Astrocyte (in vitro differentiated cells and primary cell): ENCODE data around the gene LASP1. TPM values are rescaled to one million over a fixed set of nuclear protein-coding genes. Genes with fewer than 3 reads are reported as not detected.

Source experiments
- DNase-seq: peaks from one replicate; pipeline ENCODE4 v3.0.0-alpha.2; 2010; ENCODE audit warnings: low read depth
- FAIRE-seq: peaks from 2 replicates; lab custom pipeline; 2011; peaks lifted over from hg19 to GRCh38; lab: Jason Lieb, UNC
- H2AFZ ChIP-seq: 2 replicates; pipeline ENCODE4 v1.6.0; 2012; ENCODE audit warnings: low read depth, low read length, inconsistent platforms
- H3K27ac ChIP-seq: 2 replicates; pipeline ENCODE4 v1.5.1; 2011; ENCODE audit warnings: low read depth, low read length, inconsistent platforms
- H3K27me3 ChIP-seq: 2 replicates; pipeline ENCODE4 v1.6.0; 2011; ENCODE audit warnings: low read length, inconsistent platforms; ENCODE audit not compliant: insufficient read depth
- H3K36me3 ChIP-seq: 2 replicates; pipeline ENCODE4 v1.5.1; 2011; ENCODE audit warnings: low read length, inconsistent platforms; ENCODE audit not compliant: insufficient read depth
- H3K4me1 ChIP-seq: 2 replicates; pipeline ENCODE4 v1.5.1; 2011; ENCODE audit warnings: low read length, inconsistent platforms; ENCODE audit not compliant: insufficient read depth
- H3K4me2 ChIP-seq: 2 replicates; pipeline ENCODE4 v1.6.0; 2012; ENCODE audit warnings: low read length, inconsistent platforms
- H3K4me3 ChIP-seq: 2 replicates; pipeline ENCODE4 v1.5.1; 2011; ENCODE audit warnings: low read depth, mild to moderate bottlenecking, low read length, inconsistent platforms; ENCODE audit not compliant: insufficient read depth
- H3K79me2 ChIP-seq: 2 replicates; pipeline ENCODE4 v1.6.0; 2012; ENCODE audit warnings: mild to moderate bottlenecking, low read length, inconsistent platforms; ENCODE audit not compliant: insufficient read depth
- H3K9ac ChIP-seq: 2 replicates; pipeline ENCODE4 v1.6.0; 2012; ENCODE audit warnings: mild to moderate bottlenecking, low read length, inconsistent platforms
- H3K9me3 ChIP-seq: 2 replicates; pipeline ENCODE4 v1.5.1; 2012; ENCODE audit warnings: low read depth, mild to moderate bottlenecking, low read length, inconsistent platforms; ENCODE audit not compliant: insufficient read depth
- H4K20me1 ChIP-seq: 2 replicates; pipeline ENCODE4 v1.6.0; 2012; ENCODE audit warnings: low read length, inconsistent platforms; ENCODE audit not compliant: insufficient read depth
- H3K27ac Mint-ChIP-seq: one replicate; pipeline ENCODE4 v1.8.0; 2021; ENCODE audit warnings: mild to moderate bottlenecking, mixed read lengths; ENCODE audit not compliant: unreplicated experiment
- H3K27me3 Mint-ChIP-seq: one replicate; pipeline ENCODE4 v1.8.0; 2021; ENCODE audit warnings: low read depth, mixed read lengths; ENCODE audit not compliant: unreplicated experiment
- H3K36me3 Mint-ChIP-seq: one replicate; pipeline ENCODE4 v1.8.0; 2021; ENCODE audit warnings: low read depth, mixed read lengths; ENCODE audit not compliant: unreplicated experiment
- H3K4me1 Mint-ChIP-seq: one replicate; pipeline ENCODE4 v1.8.0; 2021; ENCODE audit warnings: low read depth, mixed read lengths; ENCODE audit not compliant: unreplicated experiment
- H3K4me3 Mint-ChIP-seq: one replicate; pipeline ENCODE4 v1.8.0; 2021; ENCODE audit warnings: mild to moderate bottlenecking, moderate library complexity, mixed read lengths; ENCODE audit not compliant: unreplicated experiment
- H3K9me3 Mint-ChIP-seq: one replicate; pipeline ENCODE4 v1.8.0; 2021; ENCODE audit warnings: mild to moderate bottlenecking, mixed read lengths; ENCODE audit not compliant: unreplicated experiment
- EZH2 ChIP-seq: IDR thresholded peaks from 2 replicates; pipeline ENCODE4 v1.6.1; 2012; ENCODE audit warnings: mild to moderate bottlenecking, low read length, inconsistent platforms; ENCODE audit not compliant: insufficient read depth
- total RNA-seq: library from RNA; stranded (reverse); gene quantifications from 2 replicates; pipeline ENCODE4 v1.2.1, GENCODE V29; 2021
- TF ChIP-seq, protein P1 (sequence below): IDR thresholded peaks from 2 replicates; pipeline ENCODE4 v1.5.1; 2011; ENCODE audit warnings: low read depth, mild to moderate bottlenecking, inconsistent platforms, low read length, moderate library complexity; ENCODE audit not compliant: insufficient read depth

Gene LASP1
- total RNA-seq, 1 donor from 2014 or later, result 421 TPM

DNA sequence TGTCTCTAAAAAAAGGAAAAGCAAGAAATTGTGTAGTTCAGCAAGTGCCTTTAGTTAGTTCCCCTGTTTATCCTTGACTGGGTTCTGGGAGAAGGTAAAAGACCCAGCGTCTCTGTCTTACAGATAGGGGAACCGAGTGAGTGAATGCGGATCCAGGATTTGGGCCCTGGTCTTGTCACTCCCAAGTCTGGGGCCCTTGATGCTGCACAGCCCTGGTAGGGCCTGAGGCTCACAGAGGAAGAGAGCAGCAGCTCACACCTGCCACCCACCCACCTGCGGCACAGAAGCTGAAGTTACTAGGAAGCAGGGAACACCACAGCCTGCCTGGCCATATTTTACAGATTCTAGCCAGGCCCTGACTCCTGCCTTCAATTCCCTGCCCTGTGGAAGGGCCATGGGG, 22.2 kb downstream of the LASP1 start:
- Histone ChIP-seq H3K36me3 (peaks cover 47% of the 10 kb centered on the region), H2AFZ (no peak overlapping the region), H3K4me2 (no peak overlapping the region), H3K4me3 (no peak overlapping the region), H3K79me2 (peaks cover 90% of the 10 kb centered on the region), H4K20me1 (peaks cover 95% of the 10 kb centered on the region), H3K27me3 (no peaks in the 10 kb centered on the region), H3K9me3 (no peaks in the 10 kb centered on the region), H3K27ac (no peak overlapping the region), H3K9ac (no peak overlapping the region), H3K4me1 (peaks cover 14% of the 10 kb centered on the region)
- no peak overlapping the region for H3K4me3 Mint-ChIP-seq
- H3K27me3 Mint-ChIP-seq, result no peaks in the 10 kb centered on the region
- peaks cover 34% of the 10 kb centered on the region for H3K4me1 Mint-ChIP-seq
- TF ChIP-seq, protein P1, sequence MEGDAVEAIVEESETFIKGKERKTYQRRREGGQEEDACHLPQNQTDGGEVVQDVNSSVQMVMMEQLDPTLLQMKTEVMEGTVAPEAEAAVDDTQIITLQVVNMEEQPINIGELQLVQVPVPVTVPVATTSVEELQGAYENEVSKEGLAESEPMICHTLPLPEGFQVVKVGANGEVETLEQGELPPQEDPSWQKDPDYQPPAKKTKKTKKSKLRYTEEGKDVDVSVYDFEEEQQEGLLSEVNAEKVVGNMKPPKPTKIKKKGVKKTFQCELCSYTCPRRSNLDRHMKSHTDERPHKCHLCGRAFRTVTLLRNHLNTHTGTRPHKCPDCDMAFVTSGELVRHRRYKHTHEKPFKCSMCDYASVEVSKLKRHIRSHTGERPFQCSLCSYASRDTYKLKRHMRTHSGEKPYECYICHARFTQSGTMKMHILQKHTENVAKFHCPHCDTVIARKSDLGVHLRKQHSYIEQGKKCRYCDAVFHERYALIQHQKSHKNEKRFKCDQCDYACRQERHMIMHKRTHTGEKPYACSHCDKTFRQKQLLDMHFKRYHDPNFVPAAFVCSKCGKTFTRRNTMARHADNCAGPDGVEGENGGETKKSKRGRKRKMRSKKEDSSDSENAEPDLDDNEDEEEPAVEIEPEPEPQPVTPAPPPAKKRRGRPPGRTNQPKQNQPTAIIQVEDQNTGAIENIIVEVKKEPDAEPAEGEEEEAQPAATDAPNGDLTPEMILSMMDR, result no peak
- TF ChIP-seq EZH2, result no peak
- no peak for FAIRE-seq
- no peak overlapping the region for H3K27ac Mint-ChIP-seq
- H3K36me3 Mint-ChIP-seq, result peaks cover 7% of the 10 kb centered on the region
- H3K9me3 Mint-ChIP-seq, result no peaks in the 10 kb centered on the region
- no peak for DNase-seq

DNA sequence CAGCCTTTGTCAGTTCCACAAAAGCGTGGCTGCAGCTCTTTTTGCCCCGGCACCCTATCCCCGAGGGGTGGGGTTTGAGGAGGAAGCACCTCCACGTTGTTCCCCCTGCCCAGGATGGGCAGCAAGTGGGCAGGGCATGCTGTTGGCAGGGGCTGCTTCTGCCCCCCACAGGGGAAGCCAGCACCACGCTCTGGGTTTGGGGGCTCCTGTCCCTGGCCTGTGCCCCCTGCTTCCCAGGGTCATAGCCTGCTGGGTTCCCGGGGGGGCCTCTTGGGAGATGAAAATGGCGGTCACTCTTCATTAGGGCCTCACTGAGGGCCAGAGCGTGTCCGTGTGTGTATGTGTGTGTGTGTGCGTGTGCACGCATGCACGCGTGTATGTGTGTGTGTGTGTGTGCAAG, 22.8 kb downstream of the LASP1 start:
- Mint-ChIP-seq H3K36me3 (peaks cover 7% of the 10 kb centered on the region), H3K9me3 (no peaks in the 10 kb centered on the region), H3K27me3 (no peaks in the 10 kb centered on the region), H3K27ac (no peak overlapping the region), H3K4me1 (peaks cover 35% of the 10 kb centered on the region), H3K4me3 (no peak overlapping the region)
- peaks cover 46% of the 10 kb centered on the region for H3K36me3 ChIP-seq
- H2AFZ ChIP-seq, result no peak overlapping the region
- H3K4me2 ChIP-seq, result no peak overlapping the region
- H3K27me3 ChIP-seq, result no peaks in the 10 kb centered on the region
- peaks cover 95% of the 10 kb centered on the region for H4K20me1 ChIP-seq
- TF ChIP-seq, protein P1, result no peak
- TF ChIP-seq EZH2, result no peak
- H3K4me3 ChIP-seq, result no peak overlapping the region
- FAIRE-seq (no peak), DNase-seq (no peak)
- H3K4me1 ChIP-seq, result peaks cover 19% of the 10 kb centered on the region
- peaks cover 90% of the 10 kb centered on the region for H3K79me2 ChIP-seq
- H3K9me3 ChIP-seq, result no peaks in the 10 kb centered on the region
- no peak overlapping the region for H3K27ac ChIP-seq
- no peak overlapping the region for H3K9ac ChIP-seq

DNA sequence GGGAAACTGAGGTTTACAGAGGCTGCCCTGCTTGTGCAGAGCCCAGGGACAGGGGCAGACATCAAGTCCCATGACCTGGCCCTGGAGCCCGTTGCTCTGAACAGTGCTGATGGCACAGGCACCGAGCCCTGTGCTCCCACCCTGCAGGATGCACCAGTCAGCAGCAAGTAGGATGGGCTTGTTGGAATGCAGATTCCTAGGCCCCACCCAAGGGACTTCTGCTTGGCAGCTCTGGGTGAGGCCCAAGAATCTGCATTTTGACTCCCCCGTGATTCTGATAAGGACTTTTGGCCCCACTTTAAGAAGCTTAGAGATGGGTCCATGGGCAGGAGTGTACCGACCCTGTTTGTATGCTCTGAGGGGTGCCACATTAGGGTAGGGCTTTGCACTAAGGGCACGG, 23.3 kb downstream of the LASP1 start:
- H3K4me2 ChIP-seq, result no peak overlapping the region
- H2AFZ ChIP-seq, result no peak overlapping the region
- H3K27ac ChIP-seq, result no peak overlapping the region
- H3K36me3 ChIP-seq, result peaks cover 46% of the 10 kb centered on the region
- no peaks in the 10 kb centered on the region for H3K27me3 ChIP-seq
- Mint-ChIP-seq H3K27ac (no peak overlapping the region), H3K9me3 (no peaks in the 10 kb centered on the region), H3K4me3 (no peak overlapping the region), H3K4me1 (peaks cover 40% of the 10 kb centered on the region), H3K27me3 (no peaks in the 10 kb centered on the region), H3K36me3 (peaks cover 7% of the 10 kb centered on the region)
- peaks cover 95% of the 10 kb centered on the region for H4K20me1 ChIP-seq
- FAIRE-seq (no peak), DNase-seq (no peak)
- H3K9ac ChIP-seq, result no peak overlapping the region
- peaks cover 24% of the 10 kb centered on the region for H3K4me1 ChIP-seq
- TF ChIP-seq, protein P1, result no peak
- no peak for TF ChIP-seq EZH2
- no peaks in the 10 kb centered on the region for H3K9me3 ChIP-seq
- H3K4me3 ChIP-seq, result no peak overlapping the region
- H3K79me2 ChIP-seq, result peaks cover 89% of the 10 kb centered on the region
